ENCODE data around the gene HCFC2.

GRCh38 chr12:104049903-104050356, 14.4 kb upstream of the HCFC2 start, which contains the start of gene GLT8D2:
- TF ChIP-seq TCF12 (IDR thresholded peaks at IDR 0.05; ENCODE audit: low read depth), result no peak
- TF ChIP-seq TAF1 (IDR thresholded peaks at IDR 0.05; ENCODE audit: low read depth), result peak; percentile 46
- TF ChIP-seq, protein P1, sequence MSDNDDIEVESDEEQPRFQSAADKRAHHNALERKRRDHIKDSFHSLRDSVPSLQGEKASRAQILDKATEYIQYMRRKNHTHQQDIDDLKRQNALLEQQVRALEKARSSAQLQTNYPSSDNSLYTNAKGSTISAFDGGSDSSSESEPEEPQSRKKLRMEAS (IDR thresholded peaks at IDR 0.05), result peak; percentile 46
- TF ChIP-seq CREB1 (IDR thresholded peaks at IDR 0.05; ENCODE audit: low read depth), result no peak
- TF ChIP-seq RAD21 (IDR thresholded peaks at IDR 0.05; ENCODE audit: low read depth), result no peak
